T-helper 1 cell (primary cell): ENCODE results near the gene TRMO.
A peak's percentile ranks its signal among the peaks of the same experiment; 100 is the strongest.

Experiments used
- DNase-seq, 5 donors: peaks; one replicate each; pipeline ENCODE4 v3.0.0-alpha.2; 2012 to 2020

TRMO gene

DNA sequence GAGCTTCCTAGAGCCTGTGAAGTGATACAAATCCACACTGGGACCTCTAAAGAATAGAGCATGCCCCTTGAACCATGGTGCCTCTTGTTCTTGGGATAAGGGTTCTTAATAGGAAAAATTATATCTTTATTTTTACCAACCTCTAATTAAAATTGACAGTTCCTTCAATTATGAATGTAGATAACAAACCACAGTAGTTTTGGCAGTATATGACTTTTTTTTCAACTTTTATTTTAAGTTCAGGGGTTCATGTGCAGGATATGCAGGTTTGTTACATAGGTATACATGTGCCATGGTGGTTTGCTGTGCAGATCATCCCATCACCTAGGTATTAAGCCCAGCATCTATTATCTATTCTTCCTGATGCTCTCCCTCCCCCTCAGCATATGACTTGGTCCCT, 14.7 kb upstream of the TRMO start:
- no peak for DNase-seq

DNA sequence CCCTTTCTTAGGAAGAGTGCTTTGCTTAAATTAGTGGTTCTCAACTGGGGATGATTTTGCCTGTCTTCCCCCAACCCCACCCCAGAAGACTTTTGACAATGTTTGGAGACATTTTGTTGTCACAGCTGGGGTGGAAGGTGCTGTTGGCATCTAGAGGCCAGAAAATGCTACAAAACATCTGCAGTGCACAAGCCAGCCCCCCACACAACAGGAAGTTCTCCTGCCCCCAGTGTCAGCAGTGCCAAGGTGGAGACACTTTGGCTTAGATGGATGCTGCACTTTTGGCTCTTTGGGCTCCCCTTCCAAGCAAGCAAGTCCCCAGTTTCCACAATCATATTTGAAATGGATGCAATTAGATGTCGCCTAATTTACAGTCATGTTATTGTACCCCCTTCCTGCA, 13.0 kb upstream of the TRMO start:
- DNase-seq = no peak

DNA sequence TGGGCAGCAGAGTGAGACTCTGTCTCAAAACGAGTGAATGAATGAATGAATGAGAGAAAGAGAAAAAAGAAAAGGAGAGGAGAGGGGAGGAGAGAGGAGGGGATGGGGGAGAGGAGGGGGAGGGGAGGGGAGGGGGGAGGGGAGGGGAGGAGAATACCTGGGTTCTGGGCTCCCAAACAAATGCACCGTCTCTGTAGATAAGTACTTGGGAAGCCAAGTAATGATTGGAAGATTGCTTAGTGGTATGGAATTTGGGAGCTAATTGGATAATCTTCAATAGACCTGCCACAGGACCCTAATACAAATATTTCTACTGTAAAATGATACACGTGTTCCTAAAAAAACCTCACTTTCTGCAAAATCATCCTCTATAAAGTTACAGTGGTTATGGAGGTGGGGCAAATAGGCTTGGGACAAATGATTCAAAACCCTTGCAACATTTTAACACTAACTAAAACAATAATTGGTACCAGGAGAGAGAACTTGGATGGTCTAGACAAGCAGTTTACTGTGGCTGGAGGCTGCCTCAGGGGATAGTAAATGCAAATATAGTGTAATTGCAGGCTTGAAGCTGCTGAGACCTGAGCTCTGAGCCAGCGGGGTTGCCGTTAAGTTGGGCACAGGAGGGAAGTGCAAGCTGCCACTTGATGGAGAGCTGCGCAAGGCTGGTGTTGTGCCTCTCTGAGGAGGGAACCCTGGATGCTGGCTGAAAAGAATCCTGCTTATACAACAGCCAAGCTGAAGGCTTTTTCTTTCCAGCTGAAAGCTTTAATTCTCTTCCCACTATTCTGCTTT, 12.2 kb upstream of the TRMO start:
- no peak for DNase-seq

DNA sequence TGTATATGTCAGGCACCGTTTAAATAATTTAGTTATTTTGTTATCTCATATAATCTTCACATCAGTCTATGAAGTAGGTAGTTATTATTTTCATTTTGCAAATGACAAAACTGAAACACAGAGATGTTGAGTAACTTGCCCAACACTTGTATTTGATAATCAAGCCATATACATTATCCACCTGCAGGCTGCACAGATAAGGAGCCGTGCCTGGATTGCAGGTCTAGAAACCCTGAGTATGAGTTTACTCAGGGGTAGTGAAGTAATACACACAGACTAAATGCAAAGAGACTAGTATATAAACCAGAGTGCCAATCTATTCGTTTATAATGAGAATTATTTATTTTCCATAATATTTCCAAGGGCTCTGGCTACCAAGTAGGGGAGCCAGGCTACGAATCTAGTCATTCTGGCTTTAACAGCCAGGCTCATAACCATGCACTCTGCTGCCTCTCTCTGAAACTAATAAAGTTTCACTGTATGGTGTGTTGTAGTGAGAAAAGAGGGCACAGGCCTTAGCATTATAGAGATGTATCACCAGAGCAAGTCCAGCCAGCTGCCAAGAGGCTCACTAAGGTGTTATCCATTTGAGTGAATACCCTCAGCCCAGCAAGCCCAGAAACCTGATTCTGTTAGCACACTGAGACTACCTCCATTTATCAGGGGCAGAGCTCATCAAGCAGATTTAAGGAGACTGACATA, 11.1 kb upstream of the TRMO start:
- DNase-seq = no peak

DNA sequence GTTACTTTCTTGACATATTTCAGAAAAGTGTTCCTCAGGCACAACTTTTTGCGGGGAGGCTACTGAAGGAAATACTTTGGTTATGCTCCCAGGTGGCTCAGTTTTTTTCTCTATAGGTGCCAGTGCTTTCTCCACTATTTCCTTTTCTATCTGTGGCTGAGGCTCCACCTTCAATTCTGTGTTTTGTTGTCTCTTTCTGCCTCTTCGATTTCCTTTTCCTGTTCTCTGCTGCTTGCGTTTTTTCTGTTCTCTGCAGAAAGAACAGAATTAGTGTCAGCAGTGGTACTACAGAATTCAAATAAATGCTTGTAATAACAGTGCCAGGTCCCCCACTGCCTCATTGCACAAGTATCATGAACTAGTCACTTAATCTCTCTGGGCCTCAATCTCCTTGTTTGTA, 8.7 kb upstream of the TRMO start:
- DNase-seq = peak in 1 of 5 donors; percentile 40

DNA sequence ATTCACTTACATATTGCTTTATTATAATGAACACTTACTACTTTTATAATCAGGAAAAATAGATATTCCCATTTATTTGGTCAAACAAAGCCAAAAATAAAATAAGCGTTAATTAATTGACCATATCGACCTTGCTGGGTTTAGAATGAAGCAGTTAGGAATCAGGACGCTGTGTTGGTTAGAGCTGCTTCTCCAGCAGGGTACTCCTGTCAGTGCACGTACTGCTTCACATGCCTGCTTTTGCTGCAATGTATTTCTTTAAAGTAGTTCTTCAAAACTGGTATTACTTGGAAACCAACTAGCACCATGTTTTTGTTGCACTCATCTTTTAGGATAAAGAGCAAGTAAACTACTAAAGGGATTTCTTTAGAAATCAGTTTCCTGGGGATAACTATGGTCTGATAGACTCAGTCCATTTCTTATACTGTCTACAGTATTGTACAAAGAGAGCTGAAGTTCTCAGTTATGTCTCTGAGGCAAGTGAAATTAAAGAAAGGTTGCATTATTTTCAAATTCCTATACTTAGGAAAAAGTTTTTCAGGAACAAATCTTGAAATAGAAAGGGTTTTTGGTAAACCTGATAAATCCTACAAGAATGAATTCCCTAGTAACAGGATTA, 6.8 kb upstream of the TRMO start:
- DNase-seq = no peak

DNA sequence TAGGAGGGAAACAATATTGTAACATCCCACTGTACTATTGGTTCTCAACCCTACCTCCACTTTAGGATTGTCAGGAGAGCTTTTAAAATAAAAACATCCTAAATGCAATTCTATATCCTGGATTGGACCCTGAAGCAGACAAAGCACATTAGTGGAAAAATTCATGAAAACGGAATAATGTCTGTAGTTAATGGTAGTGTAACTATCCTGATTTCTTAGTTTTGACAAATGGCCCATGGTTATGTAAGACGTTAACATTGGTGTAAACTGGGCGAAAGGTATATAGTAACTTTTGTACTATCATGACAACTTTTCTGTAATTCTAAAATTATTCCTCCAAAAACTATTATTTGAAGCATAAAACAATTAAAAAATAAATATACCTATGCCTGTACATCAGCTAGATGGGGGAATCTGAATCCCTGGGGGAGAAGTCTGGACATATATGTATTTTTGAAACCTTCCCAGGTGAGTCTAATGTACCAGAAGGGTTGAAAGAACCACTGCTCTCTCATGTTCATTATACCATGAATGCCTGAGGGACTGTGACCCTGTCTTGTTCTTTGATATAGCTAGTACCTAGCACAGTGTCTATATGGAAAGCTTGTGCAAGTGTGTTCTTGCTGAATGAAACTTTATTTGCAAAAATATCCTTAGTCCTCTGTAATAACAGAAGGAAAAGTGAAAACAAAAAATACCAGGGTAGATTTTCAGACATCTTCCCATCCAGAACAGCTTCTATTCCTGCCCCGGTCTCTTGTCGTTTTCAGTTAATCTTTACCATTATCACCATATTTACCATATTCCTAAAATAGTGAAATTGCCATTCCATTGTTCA, 3.4 kb upstream of the TRMO start:
- DNase-seq = no peak

DNA sequence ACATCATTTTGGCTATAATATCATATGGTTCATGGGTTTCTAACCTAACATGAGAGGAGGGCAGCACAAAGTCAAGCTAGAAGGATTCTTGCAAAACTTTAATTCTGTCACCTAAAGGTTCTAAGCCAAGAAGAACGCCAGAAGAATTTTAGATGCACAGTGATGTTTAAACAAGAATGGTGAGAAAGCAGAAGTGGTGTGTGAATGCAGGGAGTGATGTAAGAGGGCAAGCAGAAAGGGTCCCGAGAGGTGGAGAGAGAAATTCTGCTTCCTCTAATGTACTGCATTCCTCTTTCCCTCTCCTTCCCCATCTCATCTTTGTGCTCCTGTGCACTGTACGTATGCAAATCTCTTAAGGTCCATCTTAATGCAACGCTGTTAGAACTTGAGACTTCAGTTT, 2.1 kb upstream of the TRMO start:
- DNase-seq = no peak

DNA sequence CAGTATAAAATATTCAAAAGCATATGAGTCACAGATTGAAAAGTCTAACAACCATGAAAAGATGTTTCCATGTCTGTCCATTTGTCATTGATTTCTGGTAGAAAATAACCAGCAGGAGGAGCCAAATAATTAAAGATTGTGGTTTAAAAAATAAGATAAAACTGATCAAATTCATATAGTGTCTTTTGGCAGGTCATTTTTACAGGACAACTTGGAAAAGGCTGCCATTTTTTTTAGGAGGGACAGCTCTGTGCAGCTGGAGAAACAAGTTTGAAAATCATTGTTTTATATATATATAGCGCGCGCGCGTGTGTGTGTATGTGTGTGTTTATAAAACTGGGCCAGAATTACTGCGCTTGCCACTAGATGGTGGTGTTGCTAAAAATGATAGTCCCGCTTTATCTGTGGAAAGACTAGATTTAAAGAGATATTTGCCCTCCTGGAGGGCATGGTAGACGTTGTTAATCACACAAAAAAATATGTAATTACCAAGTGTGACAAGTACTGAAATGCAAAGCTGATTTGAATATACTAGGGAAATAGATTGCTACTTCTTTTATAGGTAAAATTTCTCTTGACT, 1.3 kb upstream of the TRMO start:
- DNase-seq = peak; percentile 26 to 82 (median 64)

DNA sequence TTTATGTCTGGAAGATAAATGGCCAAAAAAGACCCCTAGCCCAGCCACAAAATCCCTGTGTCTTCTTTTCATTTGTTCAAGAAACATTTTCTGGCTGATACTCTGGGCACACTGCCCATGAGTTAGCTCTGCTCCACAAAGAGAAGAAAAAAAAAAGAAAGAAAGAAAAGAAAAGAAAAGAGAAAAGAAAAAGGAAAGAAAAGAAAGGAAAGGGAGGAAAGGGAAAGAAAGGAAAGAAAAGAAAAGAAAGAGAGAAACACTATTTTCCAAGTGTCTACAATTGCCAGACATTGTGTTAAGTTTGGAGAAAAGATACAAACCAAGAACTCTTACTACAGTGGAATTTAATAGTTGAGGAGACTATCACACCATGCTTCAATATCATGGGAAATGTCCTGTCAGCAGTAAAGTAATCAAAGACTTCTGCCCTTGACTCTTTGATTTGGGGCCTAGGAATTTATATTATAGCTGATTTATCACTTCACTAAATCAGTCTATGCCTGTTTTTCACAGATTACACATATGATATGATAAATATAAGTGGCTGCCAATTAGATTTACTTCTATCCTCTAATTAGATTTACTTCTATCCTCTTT, 3.0 kb downstream of the TRMO start:
- DNase-seq = no peak

DNA sequence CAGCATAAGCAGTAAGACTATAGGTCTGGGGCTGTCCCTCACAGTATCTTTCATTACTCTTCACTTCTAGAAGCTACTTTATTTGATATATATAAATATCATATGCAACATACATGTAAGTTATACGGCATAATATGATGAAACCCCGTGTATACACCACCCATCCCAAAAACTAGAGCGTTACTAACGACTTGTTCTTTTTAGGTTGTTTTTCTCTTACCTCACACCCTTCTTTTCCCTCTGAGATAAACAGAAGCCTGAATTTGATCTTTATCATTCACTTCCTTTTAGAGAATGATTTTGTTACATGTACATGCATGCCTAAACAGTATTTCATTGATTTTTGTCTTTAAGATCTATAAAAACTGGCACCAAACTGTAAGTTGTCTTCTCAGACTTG, 3.7 kb downstream of the TRMO start:
- peak in 1 of 5 donors; percentile 42 for DNase-seq

DNA sequence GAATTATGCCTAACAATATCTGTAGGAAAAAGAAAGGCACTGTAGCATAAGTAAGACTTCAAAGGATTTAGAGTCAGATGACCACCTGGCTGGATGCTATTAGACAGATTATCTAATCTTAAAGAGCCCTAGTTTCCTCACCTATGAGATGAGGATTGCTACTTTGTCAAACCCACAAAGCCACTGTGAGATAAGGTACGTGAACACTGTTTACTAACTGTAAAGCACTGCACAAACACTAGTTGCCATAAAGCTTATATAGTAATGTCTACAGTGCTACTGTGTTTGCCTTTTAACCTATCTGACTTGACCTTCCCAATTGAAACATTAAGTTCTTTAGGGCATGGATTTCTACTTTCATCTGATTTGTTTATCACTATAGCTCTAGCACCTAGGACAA, 10.3 kb downstream of the TRMO start:
- no peak for DNase-seq

DNA sequence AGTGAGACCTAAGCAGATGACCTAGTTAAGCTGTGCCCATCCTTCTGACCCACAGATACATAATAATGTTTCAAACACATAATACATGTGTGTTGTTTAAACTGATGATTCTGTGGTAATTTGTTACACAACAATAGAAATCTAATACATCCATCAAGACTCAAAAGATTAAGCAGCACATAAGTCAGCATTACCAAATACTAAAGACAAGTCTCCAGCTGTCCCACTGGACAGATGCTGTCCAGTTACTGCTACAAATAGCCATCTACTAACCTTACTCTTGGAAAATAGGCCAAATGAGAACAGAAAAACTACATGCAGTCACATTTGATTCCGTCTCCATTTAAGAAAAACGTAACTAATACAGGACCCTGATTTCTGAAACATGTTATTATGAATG, 10.8 kb downstream of the TRMO start:
- DNase-seq = no peak

DNA sequence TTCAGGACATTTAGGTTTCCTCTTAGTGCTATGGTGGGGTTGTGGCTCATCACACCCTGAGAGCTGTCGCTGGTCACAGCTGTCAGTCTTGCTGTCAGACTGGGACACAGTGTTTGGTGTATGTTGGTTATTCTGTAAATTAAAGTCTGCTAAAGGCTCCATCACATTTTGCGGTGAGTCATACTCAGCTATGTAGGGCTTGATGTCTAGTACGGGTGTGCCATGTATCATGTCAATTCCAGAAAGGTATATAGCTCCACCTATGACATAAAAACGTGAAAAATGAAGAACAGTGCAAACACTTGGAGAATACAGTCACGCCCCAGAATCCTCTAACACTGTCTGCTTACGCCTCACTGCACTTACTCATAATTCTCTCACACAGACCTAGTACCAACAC, 11.9 kb downstream of the TRMO start:
- DNase-seq = no peak

DNA sequence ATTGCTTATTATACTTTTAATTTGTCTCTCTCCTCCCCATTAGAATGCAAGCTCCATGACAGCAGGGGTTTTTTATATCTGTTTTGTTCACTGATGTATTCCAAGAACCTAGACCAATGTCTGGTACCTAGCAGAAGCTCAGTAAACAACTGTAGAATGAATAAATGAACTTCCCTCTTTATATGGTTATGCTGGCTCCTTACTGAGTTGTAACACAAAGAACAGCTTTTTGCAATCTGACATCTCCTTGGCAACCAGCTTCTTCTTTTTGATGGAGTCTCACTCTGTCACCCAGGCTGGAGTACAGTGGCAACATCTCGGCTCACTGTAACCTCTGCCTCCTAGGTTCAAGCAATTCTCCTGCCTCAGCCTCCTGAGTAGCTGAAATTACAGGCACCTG, 13.6 kb downstream of the TRMO start:
- no peak for DNase-seq

DNA sequence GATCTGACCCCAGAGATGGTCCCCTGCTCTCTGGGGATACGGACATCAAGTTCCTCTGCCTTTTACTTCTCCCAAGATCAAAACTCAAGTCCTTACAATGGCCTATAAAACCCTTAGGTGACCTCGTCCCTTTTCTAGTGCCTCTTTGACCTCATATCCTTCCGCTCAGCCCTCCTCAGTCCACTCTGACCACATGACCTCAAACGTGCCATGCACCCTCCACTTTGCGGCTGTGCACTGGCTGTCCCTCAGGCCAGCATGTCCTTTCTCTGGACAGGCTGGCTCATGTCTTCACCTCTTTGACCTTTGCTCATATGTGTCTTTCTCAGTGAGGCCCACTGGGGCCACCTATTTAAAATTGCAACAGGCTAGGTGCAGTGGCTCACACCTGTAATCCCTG, 14.7 kb downstream of the TRMO start:
- no peak for DNase-seq

DNA sequence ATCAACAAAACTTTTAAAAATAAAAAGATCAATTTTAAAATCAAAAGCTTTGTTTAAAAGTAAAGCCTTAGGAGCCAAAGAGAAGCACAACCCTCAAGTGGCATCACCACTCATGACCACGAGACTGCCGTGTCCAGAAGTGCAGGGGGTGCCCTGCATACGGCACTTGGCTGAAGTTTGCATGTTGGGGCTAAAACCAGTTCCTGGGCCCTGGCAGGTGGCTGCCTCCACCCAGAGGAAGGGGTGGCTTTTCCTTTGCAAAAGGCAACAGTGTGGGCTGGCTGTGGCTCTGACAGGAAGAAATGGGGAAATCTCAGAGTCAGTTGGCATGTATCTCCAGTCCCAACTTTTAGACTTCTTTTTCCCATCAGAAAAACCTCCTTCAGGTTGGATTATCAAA, 15.3 kb downstream of the TRMO start:
- DNase-seq = peak in 3 of 5 donors; percentile 19 to 44 (median 19)

DNA sequence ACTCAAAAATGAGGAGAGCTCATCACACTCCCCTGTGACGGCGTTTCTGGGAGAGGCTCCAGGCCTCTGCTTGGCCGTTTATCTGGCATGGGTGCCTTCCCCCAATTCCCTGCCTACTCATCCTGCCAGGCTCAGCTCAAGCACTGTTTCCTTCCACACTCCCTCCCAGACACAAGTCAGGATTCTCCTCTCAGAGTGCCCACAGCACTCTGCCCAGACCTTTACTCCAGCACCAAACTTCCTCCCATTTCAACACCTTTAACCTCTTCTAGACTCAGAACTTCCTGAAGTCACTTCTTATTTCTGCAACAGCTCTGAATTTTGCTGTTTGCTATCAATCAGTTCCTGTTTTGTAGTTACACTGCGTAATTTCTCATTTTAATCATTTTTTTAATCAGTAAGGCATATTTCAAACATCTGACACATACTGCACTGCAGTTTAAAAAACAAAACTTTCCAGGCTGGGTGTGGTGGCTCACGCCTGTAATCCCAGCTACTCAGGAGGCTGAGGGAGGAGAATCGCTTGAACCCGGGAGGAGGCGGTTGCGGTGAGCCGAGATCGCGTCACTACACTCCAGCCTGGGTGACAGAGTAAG, 16.0 kb downstream of the TRMO start:
- DNase-seq = peak in 4 of 5 donors; percentile 34 to 60 (median 49)

DNA sequence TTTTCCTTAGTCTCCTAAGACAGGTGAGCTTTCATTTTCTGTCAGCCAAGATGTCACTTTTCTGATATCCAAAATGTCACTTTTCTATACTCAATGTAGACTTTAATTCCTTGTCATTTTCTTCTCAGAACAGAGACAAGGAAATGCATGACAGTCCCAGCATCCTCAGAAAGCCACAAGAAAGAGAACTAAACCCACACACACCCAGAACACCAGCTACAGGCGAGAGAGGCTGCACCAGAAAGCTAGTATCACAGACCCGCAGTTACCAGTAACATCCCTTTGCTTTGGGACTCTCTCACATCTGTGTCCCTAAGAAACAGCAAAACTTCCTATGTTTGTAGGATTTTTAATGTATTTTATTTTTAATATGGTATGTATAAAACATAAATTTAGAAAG, 17.1 kb downstream of the TRMO start:
- peak in 4 of 5 donors; percentile 47 to 75 (median 53) for DNase-seq

DNA sequence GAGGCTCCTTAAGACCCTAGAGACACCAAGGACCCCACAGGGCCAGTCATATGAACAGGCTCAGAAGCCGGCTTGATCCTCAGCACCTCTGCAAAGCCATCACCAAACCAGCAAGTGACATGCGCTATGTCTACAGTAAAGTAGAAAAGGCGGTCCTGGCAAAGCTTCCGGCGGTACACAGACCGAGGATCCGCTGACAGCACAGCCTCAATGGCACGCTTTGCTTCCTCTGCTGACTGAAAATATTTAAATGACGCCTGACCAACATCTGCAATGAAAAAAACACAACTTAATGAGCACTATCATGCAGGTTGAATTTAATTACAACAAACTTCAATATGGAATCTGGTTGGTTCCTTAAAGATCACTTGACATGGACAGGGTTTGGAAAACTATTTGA, 17.6 kb downstream of the TRMO start:
- peak in 4 of 5 donors; percentile 32 to 83 (median 49) for DNase-seq

DNA sequence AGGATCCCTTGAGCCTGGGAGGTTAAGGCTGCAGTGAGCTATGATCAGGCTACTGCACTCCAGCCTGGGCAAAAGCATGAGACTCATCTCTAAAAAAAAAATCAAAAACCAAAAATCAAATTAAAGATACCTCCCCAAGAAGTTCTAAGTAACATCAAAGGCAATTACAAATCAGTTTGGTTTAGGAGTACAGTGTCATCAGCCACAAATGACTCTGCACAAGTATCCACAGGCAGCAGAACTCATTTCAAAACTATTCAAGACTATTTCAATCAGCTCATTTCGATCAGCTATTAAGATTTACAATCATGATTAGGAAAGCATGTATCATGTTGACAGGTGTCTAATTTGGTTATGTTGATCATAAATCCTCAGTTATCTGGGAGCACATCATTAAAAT, 19.1 kb downstream of the TRMO start:
- peak in 1 of 5 donors; percentile 43 for DNase-seq
